SU-DHL-6 (cell line): ENCODE measurements around the gene CALHM2.

Experiments
- H2AFZ ChIP-seq: fragments of 200-600 bp; sonication (generic); 2 replicates; pipeline ENCODE4 v1.6.1; 2014; ENCODE audit warnings: low read depth, mild to moderate bottlenecking, moderate library complexity, mixed read lengths, antibody characterized with exemption, low read length; ENCODE audit not compliant: severe bottlenecking
- H3F3A ChIP-seq: fragments of 200-600 bp; shearing (Covaris generic); 2 replicates; pipeline ENCODE4 v1.6.0; 2016; ENCODE audit warnings: antibody characterized with exemption, mild to moderate bottlenecking; ENCODE audit not compliant: insufficient read depth
- H3K27ac ChIP-seq: fragments of 200-600 bp; sonication (generic); 2 replicates; pipeline ENCODE4 v1.5.1; 2016; ENCODE audit warnings: low read depth, mild to moderate bottlenecking, low read length, moderate library complexity, mixed read lengths
- H3K27me3 ChIP-seq: fragments of 200-600 bp; sonication (generic), shearing (Covaris generic); 2 replicates; pipeline ENCODE4 v1.6.0; 2014; ENCODE audit warnings: mild to moderate bottlenecking, low read length
- H3K36me3 ChIP-seq: fragments of 200-600 bp; sonication (generic); 2 replicates; pipeline ENCODE4 v1.6.1; 2014; ENCODE audit warnings: mild to moderate bottlenecking, low read length, mixed read lengths
- H3K4me2 ChIP-seq: fragments of 300-600, 200-600 bp; shearing (Covaris generic), sonication (generic); 2 replicates; pipeline ENCODE4 v1.6.0; 2014; ENCODE audit warnings: low read length, low read depth, mild to moderate bottlenecking; ENCODE audit not compliant: poor library complexity, severe bottlenecking
- H3K4me3 ChIP-seq: fragments of 200-600 bp; sonication (generic); 2 replicates; pipeline ENCODE4 v1.5.1; 2014; ENCODE audit warnings: antibody characterized with exemption, low read length, mild to moderate bottlenecking, mixed read lengths; ENCODE audit not compliant: insufficient read depth, poor library complexity, severe bottlenecking
- H3K79me2 ChIP-seq: fragments of 200-600 bp; sonication (generic); 2 replicates; pipeline ENCODE4 v1.6.1; 2014; ENCODE audit warnings: mild to moderate bottlenecking, low read length, moderate library complexity; ENCODE audit not compliant: insufficient read depth
- H3K9ac ChIP-seq: fragments of 200-600 bp; sonication (generic); 2 replicates; pipeline ENCODE4 v1.7.0; 2014; ENCODE audit warnings: mild to moderate bottlenecking, low read length
- H3K9me2 ChIP-seq: fragments of 200-600 bp; sonication (generic); replicated peaks from 2 replicates; pipeline ENCODE4 v1.6.1; 2014; ENCODE audit warnings: low read length; ENCODE audit not compliant: insufficient read depth
- H3K9me3 ChIP-seq: fragments of 200-600 bp; sonication (generic); 2 replicates; pipeline ENCODE4 v1.6.1; 2014; ENCODE audit warnings: low read length, mixed read lengths; ENCODE audit not compliant: insufficient read depth
- H4K20me1 ChIP-seq: fragments of 200-600 bp; sonication (generic); 2 replicates; pipeline ENCODE4 v1.6.1; 2014; ENCODE audit warnings: low read depth, mild to moderate bottlenecking, antibody characterized with exemption, low read length, moderate library complexity, mixed read lengths
- CTCF ChIP-seq: fragments of 200-600 bp; sonication (generic); IDR thresholded peaks from one replicate; pipeline ENCODE4 v1.5.1; 2017; ENCODE audit warnings: antibody characterized with exemption, mild to moderate bottlenecking, low read length, moderate library complexity; ENCODE audit not compliant: insufficient read depth, poor library complexity, severe bottlenecking
- EZH2phosphoT487 ChIP-seq: fragments of 200-600 bp; sonication (generic), shearing (Covaris generic); conservative IDR thresholded peaks from 2 replicates; pipeline ENCODE4 v1.6.1; 2018; ENCODE audit warnings: mild to moderate bottlenecking, antibody characterized with exemption, low read length, moderate library complexity, mixed read lengths

Gene CALHM2

DNA sequence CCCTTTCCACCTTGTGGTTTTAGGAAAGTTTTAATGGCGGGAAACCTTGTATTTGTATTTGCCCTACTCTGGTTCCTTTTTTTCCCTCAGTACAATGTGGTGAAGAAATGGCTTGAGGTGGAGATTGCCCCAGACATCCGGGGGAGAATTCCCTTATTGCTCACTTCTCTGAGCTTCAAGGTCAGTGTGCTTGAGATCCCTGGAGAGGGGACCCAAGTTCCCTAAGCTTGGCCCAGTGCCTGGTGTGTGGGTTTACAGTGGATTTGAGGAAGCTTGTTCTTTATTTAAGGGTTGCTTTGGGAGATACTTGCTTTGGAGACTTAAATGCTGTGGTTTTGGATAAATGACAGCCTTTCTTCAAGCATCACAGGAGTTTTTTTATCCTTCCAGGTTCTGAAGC, 18.3 kb downstream of the CALHM2 start:
- TF ChIP-seq CTCF (no peak), EZH2phosphoT487 (no peak)
- Histone ChIP-seq H3K27ac (no peak overlapping the region), H3K36me3 (peaks cover 19% of the 10 kb centered on the region), H3K9me3 (no peaks in the 10 kb centered on the region), H3K4me2 (no peak overlapping the region), H3K27me3 (no peaks in the 10 kb centered on the region), H3K9ac (no peak overlapping the region), H3F3A (no peaks in the 10 kb centered on the region), H3K79me2 (no peaks in the 10 kb centered on the region), H2AFZ (no peak overlapping the region), H4K20me1 (no peaks in the 10 kb centered on the region), H3K4me3 (no peak overlapping the region), H3K9me2 (no peaks in the 10 kb centered on the region)

DNA sequence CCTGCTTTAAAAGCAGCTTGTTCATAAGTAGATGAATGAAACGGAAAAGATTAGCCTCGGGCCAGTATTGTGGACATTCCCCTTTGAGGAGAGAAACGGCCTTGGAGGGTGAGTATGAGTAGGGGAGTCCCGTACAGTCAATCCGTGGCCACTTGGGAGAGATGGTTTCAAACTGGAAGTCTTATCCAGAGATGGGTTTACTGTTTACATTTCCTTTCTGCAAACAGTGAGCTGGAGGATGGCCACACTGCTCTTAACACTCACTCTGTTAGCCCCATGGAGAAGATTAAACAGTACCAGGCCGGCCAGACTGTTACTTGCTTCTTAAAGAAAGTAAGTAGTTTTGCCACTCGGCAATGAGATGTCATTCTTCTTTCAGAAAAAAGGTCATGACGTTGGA, 20.3 kb downstream of the CALHM2 start:
- Histone ChIP-seq H3K9ac (no peak overlapping the region), H2AFZ (no peak overlapping the region), H3K27me3 (no peaks in the 10 kb centered on the region), H3K36me3 (peaks cover 26% of the 10 kb centered on the region), H3K79me2 (no peaks in the 10 kb centered on the region), H3F3A (no peaks in the 10 kb centered on the region), H3K27ac (no peak overlapping the region), H4K20me1 (no peaks in the 10 kb centered on the region), H3K4me3 (no peak overlapping the region), H3K9me2 (no peaks in the 10 kb centered on the region), H3K9me3 (no peaks in the 10 kb centered on the region), H3K4me2 (no peak overlapping the region)
- no peak for TF ChIP-seq EZH2phosphoT487
- TF ChIP-seq CTCF, result no peak

- no peak overlapping the region for H3K4me2 ChIP-seq
- H3F3A ChIP-seq, result no peaks in the 10 kb centered on the region
- TF ChIP-seq EZH2phosphoT487 (no peak), CTCF (no peak)
- H3K9ac ChIP-seq, result no peak overlapping the region
- no peak overlapping the region for H3K4me3 ChIP-seq
- no peak overlapping the region for H2AFZ ChIP-seq
- H3K79me2 ChIP-seq, result no peaks in the 10 kb centered on the region
- H4K20me1 ChIP-seq, result no peaks in the 10 kb centered on the region
- H3K9me3 ChIP-seq, result no peaks in the 10 kb centered on the region
- no peaks in the 10 kb centered on the region for H3K9me2 ChIP-seq
- no peaks in the 10 kb centered on the region for H3K27me3 ChIP-seq
- H3K27ac ChIP-seq, result no peak overlapping the region
- peaks cover 21% of the 10 kb centered on the region for H3K36me3 ChIP-seq
Measured at GRCh38 chr10:103429647-103430046, 22.5 kb downstream of the CALHM2 start.
